K562 (cell line): ENCODE measurements around the gene ATP5F1D. TPM values are rescaled to one million over a fixed set of nuclear protein-coding genes. Genes with fewer than 3 reads are reported as not detected.
A peak's percentile ranks its signal among the peaks of the same experiment; 100 is the strongest.

Experiments
- DACH1 ChIP-seq: fragments of 450-650 bp; IDR thresholded peaks from 2 replicates; pipeline ENCODE4 v1.6.1; 2018; ENCODE audit not compliant: partially characterized antibody
- EGR1 ChIP-seq: fragments of 450-650 bp; conservative IDR thresholded peaks from 2 replicates; pipeline ENCODE4 v1.6.1; 2017; ENCODE audit warnings: mild to moderate bottlenecking
- ERF ChIP-seq: fragments of 450-650 bp; formaldehyde crosslinking; IDR thresholded peaks from 2 replicates; pipeline ENCODE4 v1.4.0; 2020; ENCODE audit warnings: mild to moderate bottlenecking, mixed read lengths
- MIER1 ChIP-seq: fragments of 450-650 bp; IDR thresholded peaks from 2 replicates; pipeline ENCODE4 v1.6.1; 2016; ENCODE audit warnings: antibody characterized with exemption, mild to moderate bottlenecking, low read depth
- RNF2 ChIP-seq: sonication (generic); IDR thresholded peaks from 2 replicates; pipeline ENCODE4 v1.6.1; 2016
- SRSF7 ChIP-seq: fragments of 200-400 bp; formaldehyde crosslinking; optimal IDR thresholded peaks from 2 replicates; pipeline ENCODE3; 2017; ENCODE audit warnings: mild to moderate bottlenecking, low read depth, low read length
- SRSF9 ChIP-seq: fragments of 200-400 bp; formaldehyde crosslinking; IDR thresholded peaks from 2 replicates; pipeline ENCODE4 v1.6.1; 2017; ENCODE audit warnings: low read depth, low read length, borderline replicate concordance
- STAT5B ChIP-seq: fragments of 250-450 bp; sonication (Bioruptor Pico); IDR thresholded peaks from 2 replicates; pipeline ENCODE4 v1.8.0; 2021; ENCODE audit warnings: mild to moderate bottlenecking, inconsistent platforms
- TAF7 ChIP-seq: fragments of 450-650 bp; IDR thresholded peaks from 2 replicates; pipeline ENCODE4 v1.6.1; 2016; ENCODE audit warnings: missing genetic modification characterization, missing compliant biosample characterization
- TBP ChIP-seq: optimal IDR thresholded peaks from 2 replicates; pipeline ENCODE3; 2011; ENCODE audit warnings: low read depth, low read length, improper control_type of control experiment
- TEAD1 ChIP-seq, 2 experiments: fragments of 450-650 bp in 1 of 2; sonication (generic) in 1 of 2; formaldehyde crosslinking; IDR thresholded peaks; 2 replicates each; pipeline versions ENCODE4 v1.4.0 to v1.8.0; 2020 to 2022; ENCODE audit warnings: mild to moderate bottlenecking in 2 of 2, missing genetic modification reagents in 1 of 2
- ZBTB8A ChIP-seq: fragments of 450-650 bp; IDR thresholded peaks from 2 replicates; pipeline ENCODE4 v1.6.1; 2018; ENCODE audit warnings: mild to moderate bottlenecking, moderate library complexity; ENCODE audit not compliant: partially characterized antibody
- ZFP1 ChIP-seq: fragments of 450-650 bp; formaldehyde crosslinking; IDR thresholded peaks from 2 replicates; pipeline ENCODE4 v1.4.0; 2020; ENCODE audit warnings: mild to moderate bottlenecking, mixed read lengths
- ZNF175 ChIP-seq: fragments of 200-800 bp; sonication (Bioruptor generic); IDR thresholded peaks from 2 replicates; pipeline ENCODE4 v1.6.1; 2016; ENCODE audit warnings: low read depth, mild to moderate bottlenecking, missing genetic modification characterization, missing compliant biosample characterization
- ZNF431 ChIP-seq: sonication (generic); formaldehyde crosslinking; IDR thresholded peaks from 2 replicates; pipeline ENCODE4 v1.8.0; 2022; ENCODE audit warnings: mild to moderate bottlenecking, missing genetic modification reagents
- ZNF717 ChIP-seq: fragments of 250-450 bp; sonication (Bioruptor Pico); IDR thresholded peaks from 2 replicates; pipeline ENCODE4 v1.5.0; 2021
- polyA plus RNA-seq, 8 experiments: library from polyadenylated mRNA; depleted of rRNA in 4 of 8; stranded (reverse) in 5 of 8; unstranded in 3 of 8; fragments of >200 nt; fragmentation: Nextera tagmentation in 2 of 8; fragmentation: Illumina TruSeq in 1 of 8; extraction: Ambion mirVana in 2 of 8; extraction: Trizol in 1 of 8; gene quantifications; 2 replicates each; pipeline versions ENCODE4 v1.2.1 to v1.2.3, GENCODE V29; 2011 to 2014; ENCODE audit warnings: inconsistent platforms in 1 of 8, missing spikeins in 1 of 8
- total RNA-seq, 7 experiments: library from RNA; depleted of rRNA in 6 of 7; stranded (reverse); fragments of >200 nt in 6 of 7; fragmentation: Illumina TruSeq in 2 of 7; extraction: Trizol in 2 of 7; gene quantifications; 2 replicates each; pipeline versions ENCODE4 v1.2.1 to v1.2.3, GENCODE V29; 2011 to 2021; ENCODE audit warnings: low replicate concordance in 1 of 7
- TF ChIP-seq, protein P1 (sequence below), 2 experiments: fragments of 150-350 bp in 1 of 2; IDR thresholded peaks; 2 replicates each; pipeline ENCODE4 v1.6.1; 2012 to 2016; ENCODE audit warnings: low read depth in 2 of 2, low read length in 2 of 2, mild to moderate bottlenecking in 1 of 2, moderate library complexity in 1 of 2
- TF ChIP-seq, protein P2 (sequence below): fragments of 250-450 bp; sonication (Bioruptor Pico); IDR thresholded peaks from 2 replicates; pipeline ENCODE4 v1.6.1; 2021; ENCODE audit warnings: mild to moderate bottlenecking
- TF ChIP-seq, protein P3 (sequence below): fragments of 250-450 bp; sonication (Bioruptor Pico); IDR thresholded peaks from 2 replicates; pipeline ENCODE4 v1.5.0; 2021

Gene ATP5F1D
- total and polyA plus RNA-seq, 9 of the 15 experiments (the other 6 are each of a cell fraction or from before 2014, with no cell fraction given): 3.9 to 409 (median 36.8) TPM

DNA sequence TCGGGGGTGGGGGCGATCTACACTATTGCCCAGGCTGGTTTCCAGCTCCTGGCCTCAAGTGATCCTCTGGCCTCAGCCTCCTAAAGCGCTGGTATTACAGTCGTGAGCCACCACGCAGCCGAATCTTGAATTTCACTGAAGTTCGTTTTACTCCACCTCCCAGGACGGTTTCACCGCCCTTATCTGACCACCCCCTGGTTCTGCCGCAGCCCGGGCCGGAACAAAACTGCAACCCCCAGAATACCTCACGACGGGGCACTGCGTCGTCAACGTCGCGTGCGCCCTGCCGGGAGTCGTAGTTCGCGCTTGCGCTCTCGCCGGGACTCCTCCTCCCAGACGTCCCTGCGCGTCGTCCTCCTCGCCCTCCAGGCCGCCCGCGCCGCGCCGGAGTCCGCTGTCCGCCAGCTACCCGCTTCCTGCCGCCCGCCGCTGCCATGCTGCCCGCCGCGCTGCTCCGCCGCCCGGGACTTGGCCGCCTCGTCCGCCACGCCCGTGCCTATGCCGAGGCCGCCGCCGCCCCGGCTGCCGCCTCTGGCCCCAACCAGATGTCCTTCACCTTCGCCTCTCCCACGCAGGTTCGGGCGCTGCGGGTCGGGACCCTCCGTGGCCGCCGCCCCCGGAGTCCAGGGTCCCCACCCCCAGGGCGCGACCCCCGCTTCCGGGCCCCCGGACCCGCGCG lies at the start of gene ATP5F1D (continued):
- no peak for TF ChIP-seq SRSF7
- TF ChIP-seq EGR1: peak; percentile 69; the same call in 1 of the 2 replicates
- peak; percentile 70 for TF ChIP-seq TBP
- 0 out of 2 replicates have a peak, but pooled peaks have one; percentile 69 for TF ChIP-seq ERF
- TF ChIP-seq, protein P1, sequence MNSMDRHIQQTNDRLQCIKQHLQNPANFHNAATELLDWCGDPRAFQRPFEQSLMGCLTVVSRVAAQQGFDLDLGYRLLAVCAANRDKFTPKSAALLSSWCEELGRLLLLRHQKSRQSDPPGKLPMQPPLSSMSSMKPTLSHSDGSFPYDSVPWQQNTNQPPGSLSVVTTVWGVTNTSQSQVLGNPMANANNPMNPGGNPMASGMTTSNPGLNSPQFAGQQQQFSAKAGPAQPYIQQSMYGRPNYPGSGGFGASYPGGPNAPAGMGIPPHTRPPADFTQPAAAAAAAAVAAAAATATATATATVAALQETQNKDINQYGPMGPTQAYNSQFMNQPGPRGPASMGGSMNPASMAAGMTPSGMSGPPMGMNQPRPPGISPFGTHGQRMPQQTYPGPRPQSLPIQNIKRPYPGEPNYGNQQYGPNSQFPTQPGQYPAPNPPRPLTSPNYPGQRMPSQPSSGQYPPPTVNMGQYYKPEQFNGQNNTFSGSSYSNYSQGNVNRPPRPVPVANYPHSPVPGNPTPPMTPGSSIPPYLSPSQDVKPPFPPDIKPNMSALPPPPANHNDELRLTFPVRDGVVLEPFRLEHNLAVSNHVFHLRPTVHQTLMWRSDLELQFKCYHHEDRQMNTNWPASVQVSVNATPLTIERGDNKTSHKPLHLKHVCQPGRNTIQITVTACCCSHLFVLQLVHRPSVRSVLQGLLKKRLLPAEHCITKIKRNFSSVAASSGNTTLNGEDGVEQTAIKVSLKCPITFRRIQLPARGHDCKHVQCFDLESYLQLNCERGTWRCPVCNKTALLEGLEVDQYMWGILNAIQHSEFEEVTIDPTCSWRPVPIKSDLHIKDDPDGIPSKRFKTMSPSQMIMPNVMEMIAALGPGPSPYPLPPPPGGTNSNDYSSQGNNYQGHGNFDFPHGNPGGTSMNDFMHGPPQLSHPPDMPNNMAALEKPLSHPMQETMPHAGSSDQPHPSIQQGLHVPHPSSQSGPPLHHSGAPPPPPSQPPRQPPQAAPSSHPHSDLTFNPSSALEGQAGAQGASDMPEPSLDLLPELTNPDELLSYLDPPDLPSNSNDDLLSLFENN (IDR thresholded peaks at IDR 0.05; ENCODE audit: low read depth in 2 of 2, low read length in 2 of 2): 0 out of 4 replicates have a peak, but pooled peaks of 1 of the 2 experiments have one; percentile 26
- TF ChIP-seq STAT5B (CRISPR knock-in tag): no peak
- peak; percentile 24; the same call in 1 of the 2 replicates for TF ChIP-seq ZNF175 (CRISPR knock-in tag)
- TF ChIP-seq ZNF431 (CRISPR knock-in tag): 0 out of 2 replicates have a peak, but pooled peaks have one; percentile 27
- no peak for TF ChIP-seq SRSF9
- TF ChIP-seq, protein P2, sequence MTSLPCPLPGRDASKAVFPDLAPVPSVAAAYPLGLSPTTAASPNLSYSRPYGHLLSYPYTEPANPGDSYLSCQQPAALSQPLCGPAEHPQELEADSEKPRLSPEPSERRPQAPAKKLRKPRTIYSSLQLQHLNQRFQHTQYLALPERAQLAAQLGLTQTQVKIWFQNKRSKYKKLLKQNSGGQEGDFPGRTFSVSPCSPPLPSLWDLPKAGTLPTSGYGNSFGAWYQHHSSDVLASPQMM (CRISPR knock-in tag): no peak
- TF ChIP-seq MIER1: no peak
- no peak for TF ChIP-seq ZFP1 (CRISPR knock-in tag)
- TF ChIP-seq ZBTB8A: no peak
- peak; percentile 64; the same call in 1 of the 2 replicates for TF ChIP-seq RNF2
- TF ChIP-seq TAF7 (tag): no peak
- TF ChIP-seq, protein P3, sequence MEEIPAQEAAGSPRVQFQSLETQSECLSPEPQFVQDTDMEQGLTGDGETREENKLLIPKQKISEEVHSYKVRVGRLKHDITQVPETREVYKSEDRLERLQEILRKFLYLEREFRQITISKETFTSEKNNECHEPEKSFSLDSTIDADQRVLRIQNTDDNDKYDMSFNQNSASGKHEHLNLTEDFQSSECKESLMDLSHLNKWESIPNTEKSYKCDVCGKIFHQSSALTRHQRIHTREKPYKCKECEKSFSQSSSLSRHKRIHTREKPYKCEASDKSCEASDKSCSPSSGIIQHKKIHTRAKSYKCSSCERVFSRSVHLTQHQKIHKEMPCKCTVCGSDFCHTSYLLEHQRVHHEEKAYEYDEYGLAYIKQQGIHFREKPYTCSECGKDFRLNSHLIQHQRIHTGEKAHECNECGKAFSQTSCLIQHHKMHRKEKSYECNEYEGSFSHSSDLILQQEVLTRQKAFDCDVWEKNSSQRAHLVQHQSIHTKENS (CRISPR knock-in tag): no peak
- no peak for TF ChIP-seq ZNF717
- no peak for TF ChIP-seq DACH1
- TF ChIP-seq TEAD1 (CRISPR knock-in tag; IDR thresholded peaks at IDR 0.05): peak; percentile 15 to 38; a peak in 1 of 4 replicates
